H9 (cell line): ENCODE measurements around the gene UBLCP1. TPM values are rescaled to one million over a fixed set of nuclear protein-coding genes. Genes with fewer than 3 reads are reported as not detected.
"Not testable (repeated sequence)": the region's sequence is repeated elsewhere in the genome, so short reads cannot be mapped to it uniquely, and the experiment has no call there.

Source experiments
- DNase-seq: peaks from one replicate; pipeline ENCODE4 v3.0.0-alpha.2; 2017
- H2AFZ ChIP-seq: one replicate; pipeline ENCODE4 v1.6.1; 2013; ENCODE audit warnings: mild to moderate bottlenecking, low read length, control low read depth, moderate library complexity
- H2AK5ac ChIP-seq: 2 replicates; pipeline ENCODE4 v1.6.1; 2013; ENCODE audit warnings: low read length, control low read depth, mixed read lengths; ENCODE audit not compliant: insufficient read length
- H2BK120ac ChIP-seq: one replicate; pipeline ENCODE4 v1.6.1; 2013; ENCODE audit warnings: low read depth, mild to moderate bottlenecking, low read length, control low read depth, inconsistent platforms; ENCODE audit not compliant: poor library complexity, severe bottlenecking
- H2BK12ac ChIP-seq: 2 replicates; pipeline ENCODE4 v1.6.1; 2013; ENCODE audit warnings: low read length, control low read depth, mixed read lengths, low read depth; ENCODE audit not compliant: insufficient read length
- H2BK15ac ChIP-seq: 2 replicates; pipeline ENCODE4 v1.6.1; 2013; ENCODE audit warnings: low read depth, low read length, control low read depth
- H2BK20ac ChIP-seq: one replicate; pipeline ENCODE4 v1.6.1; 2013; ENCODE audit warnings: low read depth, mild to moderate bottlenecking, low read length, control low read depth, inconsistent platforms; ENCODE audit not compliant: poor library complexity, severe bottlenecking
- H2BK5ac ChIP-seq: 2 replicates; pipeline ENCODE4 v1.6.1; 2013; ENCODE audit warnings: low read length, control low read depth, mixed read lengths; ENCODE audit not compliant: insufficient read length
- H3K14ac ChIP-seq: 2 replicates; pipeline ENCODE4 v1.6.1; 2013; ENCODE audit warnings: low read length, control low read depth; ENCODE audit not compliant: insufficient read depth
- H3K18ac ChIP-seq: 2 replicates; pipeline ENCODE4 v1.6.1; 2013; ENCODE audit warnings: low read depth, mild to moderate bottlenecking, mixed read lengths, low read length, control low read depth; ENCODE audit not compliant: insufficient read length
- H3K23ac ChIP-seq: 2 replicates; pipeline ENCODE4 v1.6.1; 2013; ENCODE audit warnings: low read length, control low read depth, mixed read lengths, low read depth; ENCODE audit not compliant: insufficient read length
- H3K23me2 ChIP-seq: 2 replicates; pipeline ENCODE4 v1.6.1; 2013; ENCODE audit warnings: low read depth, mild to moderate bottlenecking, mixed read lengths, low read length, control low read depth; ENCODE audit not compliant: insufficient read length, poor library complexity, severe bottlenecking
- H3K27ac ChIP-seq: 2 replicates; pipeline ENCODE4 v1.5.1; 2013; ENCODE audit warnings: low read length, control low read depth, mixed read lengths, low read depth; ENCODE audit not compliant: insufficient read length
- H3K27me3 ChIP-seq: 2 replicates; pipeline ENCODE4 v1.6.1; 2013; ENCODE audit warnings: low read length, control low read depth, inconsistent platforms; ENCODE audit not compliant: insufficient read depth
- H3K4ac ChIP-seq: 2 replicates; pipeline ENCODE4 v1.6.1; 2013; ENCODE audit warnings: low read depth, mild to moderate bottlenecking, control low read depth, inconsistent platforms, low read length, moderate library complexity
- H3K4me1 ChIP-seq: 2 replicates; pipeline ENCODE4 v1.6.1; 2013; ENCODE audit warnings: low read length, control low read depth, inconsistent platforms; ENCODE audit not compliant: insufficient read depth
- H3K4me2 ChIP-seq: 2 replicates; pipeline ENCODE4 v1.6.1; 2013; ENCODE audit warnings: low read length, control low read depth, mixed read lengths; ENCODE audit not compliant: insufficient read length, insufficient read depth
- H3K56ac ChIP-seq: 2 replicates; pipeline ENCODE4 v1.6.1; 2013; ENCODE audit warnings: low read depth, mild to moderate bottlenecking, mixed read lengths, low read length, control low read depth; ENCODE audit not compliant: insufficient read length
- H3K79me1 ChIP-seq: 2 replicates; pipeline ENCODE4 v1.6.1; 2013; ENCODE audit warnings: low read depth, mild to moderate bottlenecking, moderate library complexity, low read length, control low read depth, inconsistent platforms; ENCODE audit not compliant: insufficient read depth, poor library complexity, severe bottlenecking
- H3K79me2 ChIP-seq: 2 replicates; pipeline ENCODE4 v1.6.1; 2013; ENCODE audit warnings: low read length, control low read depth, inconsistent platforms; ENCODE audit not compliant: insufficient read depth
- H3K9ac ChIP-seq: 2 replicates; pipeline ENCODE4 v1.6.1; 2013; ENCODE audit warnings: low read length, control low read depth, mixed read lengths; ENCODE audit not compliant: insufficient read length; ENCODE audit errors: extremely low read depth
- H3K9me3 ChIP-seq: one replicate; pipeline ENCODE4 v1.6.1; 2013; ENCODE audit warnings: low read depth, low read length, inconsistent platforms; ENCODE audit not compliant: control insufficient read depth
- H3T11ph ChIP-seq: one replicate; pipeline ENCODE4 v1.6.1; 2013; ENCODE audit warnings: mild to moderate bottlenecking, low read length, control low read depth, inconsistent platforms
- H4K20me1 ChIP-seq: one replicate; pipeline ENCODE4 v1.6.1; 2013; ENCODE audit not compliant: control insufficient read depth, insufficient read length, insufficient read depth
- H4K5ac ChIP-seq: 2 replicates; pipeline ENCODE4 v1.6.1; 2013; ENCODE audit warnings: low read depth, mild to moderate bottlenecking, mixed read lengths, low read length, control low read depth; ENCODE audit not compliant: insufficient read length
- H4K8ac ChIP-seq: replicated peaks from 2 replicates; pipeline ENCODE4 v1.6.1; 2013; ENCODE audit warnings: low read length, control low read depth, mixed read lengths, low read depth; ENCODE audit not compliant: insufficient read length
- H4K91ac ChIP-seq: 2 replicates; pipeline ENCODE4 v1.6.1; 2013; ENCODE audit warnings: low read depth, mild to moderate bottlenecking, moderate library complexity, mixed read lengths, low read length, control low read depth; ENCODE audit not compliant: insufficient read length
- H3K27ac Mint-ChIP-seq, 3 experiments: 2 replicates in 2 of 3; 3 replicates in 1 of 3; pipeline ENCODE4 v1.8.0; 2020 to 2021; ENCODE audit warnings: mixed read lengths in 3 of 3, mild to moderate bottlenecking in 1 of 3, moderate library complexity in 1 of 3
- H3K27me3 Mint-ChIP-seq: 2 replicates; pipeline ENCODE4 v1.8.0; 2021; ENCODE audit warnings: low read depth, mild to moderate bottlenecking, moderate library complexity, mixed read lengths
- H3K36me3 Mint-ChIP-seq, 3 experiments: 2 replicates in 2 of 3; 3 replicates in 1 of 3; pipeline ENCODE4 v1.8.0; 2020 to 2021; ENCODE audit warnings: low read depth in 3 of 3, mixed read lengths in 3 of 3; ENCODE audit not compliant: insufficient read depth in 1 of 3
- H3K4me1 Mint-ChIP-seq, 2 experiments: 2 replicates each; pipeline ENCODE4 v1.8.0; 2020; ENCODE audit warnings: mixed read lengths in 2 of 2
- H3K4me3 Mint-ChIP-seq, 2 experiments: 2 replicates in 1 of 2; 3 replicates in 1 of 2; pipeline ENCODE4 v1.8.0; 2020 to 2021; ENCODE audit warnings: mild to moderate bottlenecking in 2 of 2, mixed read lengths in 2 of 2, moderate library complexity in 1 of 2
- H3K9me3 Mint-ChIP-seq, 2 experiments: 2 replicates in 1 of 2; 3 replicates in 1 of 2; pipeline ENCODE4 v1.8.0; 2020; ENCODE audit warnings: mild to moderate bottlenecking in 2 of 2, mixed read lengths in 2 of 2, moderate library complexity in 1 of 2
- CTCF ChIP-seq: fragments of 200-600 bp; sonication (generic); conservative IDR thresholded peaks from 3 replicates; pipeline ENCODE4 v1.8.0; 2021; ENCODE audit warnings: antibody characterized with exemption, mild to moderate bottlenecking
- WGBS: extraction: QIAGEN DNeasy Blood & Tissue Kit; methylation state at CpG from one replicate; pipeline ENCODE4 v1.1.7; 2013; ENCODE audit warnings: missing lambda C conversion rate, low lambda C conversion rate, mixed read lengths; ENCODE audit not compliant: insufficient read length; ENCODE audit errors: extremely low coverage; 5-methylcytosine and 5-hydroxymethylcytosine counted together
- total RNA-seq: library from RNA; stranded (reverse); gene quantifications from 2 replicates; pipeline ENCODE4 v1.2.1, GENCODE V29; 2021

The UBLCP1 gene
- total RNA-seq, 1 experiment from 2014 or later, result 37.9 TPM

- no peak overlapping the region for H4K5ac ChIP-seq
- Mint-ChIP-seq H3K27ac (no peak overlapping the region), H3K27me3 (peaks cover 97% of the 10 kb centered on the region), H3K36me3 (no peaks in the 10 kb centered on the region; a peak in 1 of 7 replicates), H3K4me1 (peaks cover 14 to 17% of the 10 kb centered on the region in 2 experiments), H3K9me3 (peaks cover 0 to 3% of the 10 kb centered on the region in 2 experiments; a peak in 2 of 5 replicates), H3K4me3 (no peak overlapping the region)
- H3K4ac ChIP-seq, result no peak overlapping the region
- no peak overlapping the region for H3K18ac ChIP-seq
- H2BK120ac ChIP-seq, result no peak overlapping the region
- H2AK5ac ChIP-seq, result no peak overlapping the region
- H4K91ac ChIP-seq, result no peak overlapping the region
- no peak overlapping the region for H3K4me2 ChIP-seq
- no peak overlapping the region for H4K8ac ChIP-seq
- H3K79me1 ChIP-seq, result no peaks in the 10 kb centered on the region
- no CpG with 5 or more reads among the region's 3 CpGs for WGBS
- TF ChIP-seq CTCF, result no peak
- H3K9me3 ChIP-seq, result no peaks in the 10 kb centered on the region
- H3K27ac ChIP-seq, result no peak overlapping the region
- no peaks in the 10 kb centered on the region for H4K20me1 ChIP-seq
- DNase-seq, result no peak
- H3K4me1 ChIP-seq, result no peaks in the 10 kb centered on the region
- H3K14ac ChIP-seq, result no peak overlapping the region
- H3K9ac ChIP-seq, result no peak overlapping the region
- no peak overlapping the region for H3T11ph ChIP-seq
- H3K79me2 ChIP-seq, result no peaks in the 10 kb centered on the region
- H2BK12ac ChIP-seq, result no peak overlapping the region
- H2BK20ac ChIP-seq, result no peak overlapping the region
- H3K23ac ChIP-seq, result no peak overlapping the region
- no peak overlapping the region for H2AFZ ChIP-seq
- H3K27me3 ChIP-seq, result peaks cover 38% of the 10 kb centered on the region; the same call in 1 of the 2 replicates
- no peaks in the 10 kb centered on the region for H3K23me2 ChIP-seq
- no peak overlapping the region for H2BK15ac ChIP-seq
- no peak overlapping the region for H3K56ac ChIP-seq
- H2BK5ac ChIP-seq, result no peak overlapping the region
Measured at GRCh38 chr5:159227452-159227851, 35.6 kb upstream of the UBLCP1 start.

GRCh38 chr5:159228097-159228496 lies 35.0 kb upstream of the UBLCP1 start:
- not testable (repeated sequence) for H2BK20ac ChIP-seq, H3K56ac ChIP-seq, H2BK5ac ChIP-seq, H4K91ac ChIP-seq, H3K23ac ChIP-seq, H3K36me3 Mint-ChIP-seq, H3K18ac ChIP-seq, H3K23me2 ChIP-seq, H3K14ac ChIP-seq, H2AK5ac ChIP-seq, H2BK120ac ChIP-seq, H3K4me1 ChIP-seq, H3K9ac ChIP-seq, H3K79me1 ChIP-seq, H3K9me3 Mint-ChIP-seq, H3K4ac ChIP-seq, H3K4me3 Mint-ChIP-seq, H2AFZ ChIP-seq, H4K5ac ChIP-seq, H3T11ph ChIP-seq, DNase-seq, H3K9me3 ChIP-seq, H3K79me2 ChIP-seq, H2BK15ac ChIP-seq, H3K27ac Mint-ChIP-seq, H3K27ac ChIP-seq, H4K20me1 ChIP-seq, H3K4me2 ChIP-seq, H2BK12ac ChIP-seq, H4K8ac ChIP-seq
- no CpG with 5 or more reads among the region's 5 CpGs for WGBS
- Mint-ChIP-seq H3K27me3 (peaks cover 97% of the 10 kb centered on the region), H3K4me1 (peaks cover 14 to 17% of the 10 kb centered on the region in 2 experiments)
- H3K27me3 ChIP-seq, result peaks cover 38% of the 10 kb centered on the region; the same call in 1 of the 2 replicates
